Activated T-cell treated with anti-CD3 and anti-CD28 coated beads for 4 hours (primary cell): ENCODE results near the gene FCN1.
"Not testable (repeated sequence)": the region's sequence is repeated elsewhere in the genome, so short reads cannot be mapped to it uniquely, and the experiment has no call there.

Source experiments
- DNase-seq: peaks from one replicate; pipeline ENCODE4 v3.0.0-alpha.2; 2020

Gene FCN1

GRCh38 chr9:134870746-134871662 lies 46.7 kb downstream of the FCN1 start:
- no peak for DNase-seq

- no peak for DNase-seq
These were observed 47.4 kb downstream of the FCN1 start for GRCh38 chr9:134870301-134870694.

GRCh38 chr9:134869554-134870300 lies 48.0 kb downstream of the FCN1 start:
- no peak for DNase-seq

- DNase-seq = no peak
These were observed 48.8 kb downstream of the FCN1 start for GRCh38 chr9:134868751-134869553.

GRCh38 chr9:134867917-134868750 lies 49.6 kb downstream of the FCN1 start:
- DNase-seq = no peak

- no peak for DNase-seq
These were observed 52.9 kb downstream of the FCN1 start for GRCh38 chr9:134864821-134865190.

GRCh38 chr9:134863941-134864820 lies 53.5 kb downstream of the FCN1 start:
- DNase-seq = no peak

GRCh38 chr9:134863306-134863902 lies 54.3 kb downstream of the FCN1 start:
- DNase-seq = no peak

GRCh38 chr9:134861595-134862334 lies 55.9 kb downstream of the FCN1 start:
- DNase-seq = no peak

GRCh38 chr9:134860510-134860909 lies 57.2 kb downstream of the FCN1 start:
- DNase-seq = no peak

- DNase-seq = no peak
These were observed 59.5 kb downstream of the FCN1 start for GRCh38 chr9:134858051-134858841.

GRCh38 chr9:134857451-134857850 lies 60.3 kb downstream of the FCN1 start:
- not testable (repeated sequence) for DNase-seq

- DNase-seq = no peak
These were observed 61.8 kb downstream of the FCN1 start for GRCh38 chr9:134855900-134856377.
